ENCODE results near the gene ZNF853. TPM values are rescaled to one million over a fixed set of nuclear protein-coding genes. Genes with fewer than 3 reads are reported as not detected.

ZNF853 gene
- total and polyA plus RNA-seq, 10 of the 15 experiments (the other 5 are each of a cell fraction or from before 2014, with no cell fraction given) = 0.04 to 0.26 (median 0.05) TPM; not detected in 4

DNA sequence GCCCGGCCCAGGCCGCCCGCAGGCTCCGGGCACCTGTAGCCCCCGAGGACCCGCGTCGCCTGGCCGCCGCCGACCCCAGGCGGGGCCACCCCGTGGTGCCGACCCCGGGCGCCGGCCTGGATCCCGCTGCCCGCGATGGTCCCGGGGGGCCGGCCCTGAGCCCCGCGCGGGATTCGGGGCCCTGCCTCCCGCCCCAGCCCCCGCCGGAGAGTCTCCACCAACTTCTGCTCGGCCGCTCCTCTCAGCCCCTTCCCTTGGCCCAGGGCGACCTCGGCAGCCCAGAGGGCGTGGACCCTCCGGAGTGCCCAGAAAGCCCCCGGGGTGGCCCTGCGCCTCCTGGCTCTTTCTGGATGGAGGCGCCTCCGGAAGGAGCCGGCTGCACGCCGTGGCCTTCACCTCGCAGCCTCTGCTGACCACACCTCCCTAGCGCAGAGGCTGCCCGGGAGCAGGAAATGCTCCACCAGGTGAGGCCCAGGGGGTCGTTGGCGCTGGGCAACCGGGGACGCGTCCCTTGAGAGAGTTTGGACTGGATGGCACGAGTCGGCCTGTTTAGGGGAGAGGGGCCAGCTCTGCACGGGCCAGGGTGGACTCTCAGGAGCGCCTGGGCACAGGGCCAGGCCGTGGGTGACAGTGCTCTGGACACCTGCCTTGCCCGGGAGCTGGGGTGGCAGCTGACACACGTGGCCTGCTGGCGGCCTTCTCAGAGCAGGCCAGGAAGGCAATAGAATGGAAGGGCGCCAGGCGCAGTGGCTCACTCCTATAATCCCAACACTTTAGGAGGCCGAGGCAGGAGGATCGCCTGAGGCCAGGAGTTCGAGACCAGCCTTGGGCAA, 529 bp downstream of the ZNF853 start:
- no peak overlapping the region for H3K4me3 ChIP-seq

More for the DNA sequence above, 529 bp downstream of the ZNF853 start:
- Histone ChIP-seq H3K27me3 (replicated peaks in 1 of 2; ENCODE audit: control insufficient read depth in 2 of 2, insufficient read depth in 2 of 2, low read length in 1 of 2) (peaks cover 0 to 10% of the 10 kb centered on the region in 2 experiments; a peak in 3 of 4 replicates), H4K20me1 (ENCODE audit: control insufficient read depth, insufficient read depth) (no peaks in the 10 kb centered on the region), H3K9ac (ENCODE audit: control insufficient read depth, insufficient read depth, low read length) (no peak overlapping the region), H3K4me2 (ENCODE audit: control insufficient read depth, insufficient read depth) (no peak overlapping the region), H3K9me3 (replicated peaks; ENCODE audit: control insufficient read depth, insufficient read depth, low read length) (no peaks in the 10 kb centered on the region), H3K27ac (ENCODE audit: control insufficient read depth, insufficient read depth) (no peak overlapping the region), H3K4me1 (ENCODE audit: control insufficient read depth, insufficient read depth, low read length) (peaks cover 13% of the 10 kb centered on the region), H3K36me3 (ENCODE audit: control insufficient read depth in 2 of 2, insufficient read depth in 2 of 2, low read length in 1 of 2) (no peaks in the 10 kb centered on the region), H2AFZ (ENCODE audit: control insufficient read depth, low read depth, low read length) (no peak overlapping the region), H3K79me2 (ENCODE audit: control insufficient read depth, insufficient read depth, low read length) (no peaks in the 10 kb centered on the region)
- ChIA-PET RAD21 (ENCODE audit: unreplicated experiment) (no interaction called here), CTCF (no interaction called here), POLR2A (interaction anchor here (0.7 kb wide), 1 partner anchor 83 kb away, joined by 3 read pairs; no protein-coding TSS in a partner anchor), SMC1A (ENCODE audit: uncharacterized antibody, unreplicated experiment) (no interaction called here)
- intact Hi-C loops (cut with micrococcal nuclease; ENCODE audit: unreplicated experiment) = no loop called here
- peak; percentile 24; the same call in 2 of the 3 replicates for ATAC-seq
- FAIRE-seq = no peak
- TF ChIP-seq, protein P1, sequence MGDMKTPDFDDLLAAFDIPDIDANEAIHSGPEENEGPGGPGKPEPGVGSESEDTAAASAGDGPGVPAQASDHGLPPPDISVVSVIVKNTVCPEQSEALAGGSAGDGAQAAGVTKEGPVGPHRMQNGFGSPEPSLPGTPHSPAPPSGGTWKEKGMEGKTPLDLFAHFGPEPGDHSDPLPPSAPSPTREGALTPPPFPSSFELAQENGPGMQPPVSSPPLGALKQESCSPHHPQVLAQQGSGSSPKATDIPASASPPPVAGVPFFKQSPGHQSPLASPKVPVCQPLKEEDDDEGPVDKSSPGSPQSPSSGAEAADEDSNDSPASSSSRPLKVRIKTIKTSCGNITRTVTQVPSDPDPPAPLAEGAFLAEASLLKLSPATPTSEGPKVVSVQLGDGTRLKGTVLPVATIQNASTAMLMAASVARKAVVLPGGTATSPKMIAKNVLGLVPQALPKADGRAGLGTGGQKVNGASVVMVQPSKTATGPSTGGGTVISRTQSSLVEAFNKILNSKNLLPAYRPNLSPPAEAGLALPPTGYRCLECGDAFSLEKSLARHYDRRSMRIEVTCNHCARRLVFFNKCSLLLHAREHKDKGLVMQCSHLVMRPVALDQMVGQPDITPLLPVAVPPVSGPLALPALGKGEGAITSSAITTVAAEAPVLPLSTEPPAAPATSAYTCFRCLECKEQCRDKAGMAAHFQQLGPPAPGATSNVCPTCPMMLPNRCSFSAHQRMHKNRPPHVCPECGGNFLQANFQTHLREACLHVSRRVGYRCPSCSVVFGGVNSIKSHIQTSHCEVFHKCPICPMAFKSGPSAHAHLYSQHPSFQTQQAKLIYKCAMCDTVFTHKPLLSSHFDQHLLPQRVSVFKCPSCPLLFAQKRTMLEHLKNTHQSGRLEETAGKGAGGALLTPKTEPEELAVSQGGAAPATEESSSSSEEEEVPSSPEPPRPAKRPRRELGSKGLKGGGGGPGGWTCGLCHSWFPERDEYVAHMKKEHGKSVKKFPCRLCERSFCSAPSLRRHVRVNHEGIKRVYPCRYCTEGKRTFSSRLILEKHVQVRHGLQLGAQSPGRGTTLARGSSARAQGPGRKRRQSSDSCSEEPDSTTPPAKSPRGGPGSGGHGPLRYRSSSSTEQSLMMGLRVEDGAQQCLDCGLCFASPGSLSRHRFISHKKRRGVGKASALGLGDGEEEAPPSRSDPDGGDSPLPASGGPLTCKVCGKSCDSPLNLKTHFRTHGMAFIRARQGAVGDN (IDR thresholded peaks at IDR 0.05) = no peak
- TF ChIP-seq SIX5 (IDR thresholded peaks at IDR 0.05; ENCODE audit: low read depth, low read length, severe bottlenecking) (no peak), FOXK2 (IDR thresholded peaks at IDR 0.05) (no peak), EED (IDR thresholded peaks at IDR 0.05; ENCODE audit: low read depth) (no peak), SUZ12 (IDR thresholded peaks at IDR 0.05; ENCODE audit: unreplicated experiment) (no peak), ZNF384 (IDR thresholded peaks at IDR 0.05; ENCODE audit: borderline replicate concordance, low read depth, low read length) (no peak), CBX3 (IDR thresholded peaks at IDR 0.05; ENCODE audit: borderline replicate concordance, low read depth) (no peak), FOS (IDR thresholded peaks at IDR 0.05; ENCODE audit: borderline replicate concordance, extremely low read depth, insufficient read length) (no peak), HDGF (IDR thresholded peaks at IDR 0.05) (no peak), KLF5 (IDR thresholded peaks at IDR 0.05; ENCODE audit: partially characterized antibody) (no peak)
- TF ChIP-seq, protein P2, sequence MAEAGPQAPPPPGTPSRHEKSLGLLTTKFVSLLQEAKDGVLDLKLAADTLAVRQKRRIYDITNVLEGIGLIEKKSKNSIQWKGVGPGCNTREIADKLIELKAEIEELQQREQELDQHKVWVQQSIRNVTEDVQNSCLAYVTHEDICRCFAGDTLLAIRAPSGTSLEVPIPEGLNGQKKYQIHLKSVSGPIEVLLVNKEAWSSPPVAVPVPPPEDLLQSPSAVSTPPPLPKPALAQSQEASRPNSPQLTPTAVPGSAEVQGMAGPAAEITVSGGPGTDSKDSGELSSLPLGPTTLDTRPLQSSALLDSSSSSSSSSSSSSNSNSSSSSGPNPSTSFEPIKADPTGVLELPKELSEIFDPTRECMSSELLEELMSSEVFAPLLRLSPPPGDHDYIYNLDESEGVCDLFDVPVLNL (IDR thresholded peaks at IDR 0.05; ENCODE audit: low read depth, low read length) = no peak
- TF ChIP-seq, protein P3, sequence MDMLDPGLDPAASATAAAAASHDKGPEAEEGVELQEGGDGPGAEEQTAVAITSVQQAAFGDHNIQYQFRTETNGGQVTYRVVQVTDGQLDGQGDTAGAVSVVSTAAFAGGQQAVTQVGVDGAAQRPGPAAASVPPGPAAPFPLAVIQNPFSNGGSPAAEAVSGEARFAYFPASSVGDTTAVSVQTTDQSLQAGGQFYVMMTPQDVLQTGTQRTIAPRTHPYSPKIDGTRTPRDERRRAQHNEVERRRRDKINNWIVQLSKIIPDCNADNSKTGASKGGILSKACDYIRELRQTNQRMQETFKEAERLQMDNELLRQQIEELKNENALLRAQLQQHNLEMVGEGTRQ (IDR thresholded peaks at IDR 0.05; ENCODE audit: borderline replicate concordance, low read depth, low read length) = no peak
- TF ChIP-seq, protein P4, sequence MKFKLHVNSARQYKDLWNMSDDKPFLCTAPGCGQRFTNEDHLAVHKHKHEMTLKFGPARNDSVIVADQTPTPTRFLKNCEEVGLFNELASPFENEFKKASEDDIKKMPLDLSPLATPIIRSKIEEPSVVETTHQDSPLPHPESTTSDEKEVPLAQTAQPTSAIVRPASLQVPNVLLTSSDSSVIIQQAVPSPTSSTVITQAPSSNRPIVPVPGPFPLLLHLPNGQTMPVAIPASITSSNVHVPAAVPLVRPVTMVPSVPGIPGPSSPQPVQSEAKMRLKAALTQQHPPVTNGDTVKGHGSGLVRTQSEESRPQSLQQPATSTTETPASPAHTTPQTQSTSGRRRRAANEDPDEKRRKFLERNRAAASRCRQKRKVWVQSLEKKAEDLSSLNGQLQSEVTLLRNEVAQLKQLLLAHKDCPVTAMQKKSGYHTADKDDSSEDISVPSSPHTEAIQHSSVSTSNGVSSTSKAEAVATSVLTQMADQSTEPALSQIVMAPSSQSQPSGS (IDR thresholded peaks at IDR 0.05; ENCODE audit: low read length) = no peak
- BruUV-seq (replicated peaks) = no TSS peak
- in situ Hi-C loops (cut with MboI) = no loop called here
- WGBS (ENCODE audit: insufficient coverage, insufficient replicate concordance, low lambda C conversion rate, missing lambda C conversion rate) = 23% methylated on average over 54 of the region's 63 CpGs
- DNase-seq (ENCODE audit: low read depth, low spot score) = no peak
